Right atrium auricular region (tissue), 2 donors: ENCODE measurements around the gene UBE2D2. TPM values are rescaled to one million over a fixed set of nuclear protein-coding genes. Genes with fewer than 3 reads are reported as not detected.
A peak's percentile ranks its signal among the peaks of the same experiment; 100 is the strongest.
"Not testable (repeated sequence)": the region's sequence is repeated elsewhere in the genome, so short reads cannot be mapped to it uniquely, and the experiment has no call there.

Experiments
- DNase-seq: peaks from one replicate; pipeline ENCODE4 v3.0.0-alpha.2; 2019; ENCODE audit warnings: low spot score
- H3K27ac ChIP-seq, 2 donors: fragments of 200-600 bp; sonication (generic); 1 replicate in 1 of 2; 2 replicates in 1 of 2; pipeline ENCODE4 v1.5.1; 2016 to 2019
- H3K27me3 ChIP-seq, 2 donors: fragments of 200-600 bp; sonication (generic); one replicate each; pipeline versions ENCODE4 v1.5.1 to v1.6.0; 2017 to 2019
- H3K36me3 ChIP-seq: fragments of 200-600 bp; sonication (generic); one replicate; pipeline ENCODE4 v1.5.1; 2016
- H3K4me1 ChIP-seq, 2 donors: fragments of 200-600 bp; sonication (generic); one replicate each; pipeline versions ENCODE4 v1.5.1 to v1.6.0; 2017 to 2019
- H3K4me3 ChIP-seq, 2 donors: fragments of 200-600 bp; sonication (generic); 1 replicate in 1 of 2; 2 replicates in 1 of 2; pipeline ENCODE4 v1.5.1; 2017 to 2019; ENCODE audit warnings: mild to moderate bottlenecking in 1 of 2, moderate library complexity in 1 of 2
- H3K9me3 ChIP-seq, 2 donors: fragments of 200-600 bp; sonication (generic); one replicate each; pipeline ENCODE4 v1.5.1; 2019
- CTCF ChIP-seq, 2 donors: fragments of 200-600 bp; sonication (generic); IDR thresholded peaks; one replicate each; pipeline ENCODE4 v1.5.1; 2019; ENCODE audit warnings: antibody characterized with exemption in 2 of 2
- total RNA-seq, 2 donors: library from RNA; depleted of rRNA; stranded (reverse); fragments of >200 nt; gene quantifications; one replicate each; pipeline ENCODE4 v1.1.0, GENCODE V29; 2016

Gene UBE2D2
- total RNA-seq, 2 donors from 2014 or later: 54.3 to 73.6 TPM

- not testable (repeated sequence) for H3K4me1 ChIP-seq, H3K9me3 ChIP-seq, H3K27me3 ChIP-seq, H3K27ac ChIP-seq, H3K4me3 ChIP-seq, H3K36me3 ChIP-seq, DNase-seq
These were observed 32.4 kb upstream of the UBE2D2 start for GRCh38 chr5:139528695-139529094.

GRCh38 chr5:139530079-139530478 is 31.1 kb upstream of the UBE2D2 start:
- H3K27ac ChIP-seq, H3K4me3 ChIP-seq, H3K27me3 ChIP-seq, H3K36me3 ChIP-seq, H3K9me3 ChIP-seq, DNase-seq, H3K4me1 ChIP-seq: not testable (repeated sequence)

- H3K4me3 ChIP-seq: no peak overlapping the region
- DNase-seq: no peak
- no peak overlapping the region for H3K27ac ChIP-seq
- no peak for TF ChIP-seq CTCF (IDR thresholded peaks at IDR 0.05)
- no peaks in the 10 kb centered on the region for H3K36me3 ChIP-seq
- no peaks in the 10 kb centered on the region for H3K27me3 ChIP-seq
- no peaks in the 10 kb centered on the region for H3K9me3 ChIP-seq
- no peaks in the 10 kb centered on the region for H3K4me1 ChIP-seq
These were observed 29.4 kb upstream of the UBE2D2 start for GRCh38 chr5:139531772-139532169.

GRCh38 chr5:139543423-139543991 is 17.6 kb upstream of the UBE2D2 start:
- H3K4me1 ChIP-seq: no peaks in the 10 kb centered on the region
- H3K27ac ChIP-seq: no peak overlapping the region
- H3K4me3 ChIP-seq: peak overlapping the region in 1 of 2 donors; percentile 30
- H3K36me3 ChIP-seq: no peaks in the 10 kb centered on the region
- peak; percentile 75 for DNase-seq
- TF ChIP-seq CTCF (IDR thresholded peaks at IDR 0.05): peak in 1 of 2 donors; percentile 59
- H3K9me3 ChIP-seq: no peaks in the 10 kb centered on the region
- H3K27me3 ChIP-seq: no peaks in the 10 kb centered on the region

- H3K4me1 ChIP-seq, H3K27ac ChIP-seq, H3K9me3 ChIP-seq, H3K36me3 ChIP-seq, H3K27me3 ChIP-seq, H3K4me3 ChIP-seq, DNase-seq: not testable (repeated sequence)
These were observed 14.5 kb upstream of the UBE2D2 start for GRCh38 chr5:139546593-139546992.

GRCh38 chr5:139549162-139549894 is 11.8 kb upstream of the UBE2D2 start:
- Histone ChIP-seq H3K4me1 (no peaks in the 10 kb centered on the region), H3K27ac (no peak overlapping the region), H3K9me3 (no peaks in the 10 kb centered on the region), H3K36me3 (no peaks in the 10 kb centered on the region), H3K27me3 (no peaks in the 10 kb centered on the region), H3K4me3 (no peak overlapping the region)
- no peak for TF ChIP-seq CTCF (IDR thresholded peaks at IDR 0.05)
- DNase-seq: no peak

- H3K27me3 ChIP-seq, DNase-seq, H3K27ac ChIP-seq, H3K4me1 ChIP-seq, H3K36me3 ChIP-seq, H3K4me3 ChIP-seq, H3K9me3 ChIP-seq: not testable (repeated sequence)
These were observed 10.9 kb upstream of the UBE2D2 start for GRCh38 chr5:139550051-139550872.
